ENCODE results near the gene PI16.

PI16 gene

DNA sequence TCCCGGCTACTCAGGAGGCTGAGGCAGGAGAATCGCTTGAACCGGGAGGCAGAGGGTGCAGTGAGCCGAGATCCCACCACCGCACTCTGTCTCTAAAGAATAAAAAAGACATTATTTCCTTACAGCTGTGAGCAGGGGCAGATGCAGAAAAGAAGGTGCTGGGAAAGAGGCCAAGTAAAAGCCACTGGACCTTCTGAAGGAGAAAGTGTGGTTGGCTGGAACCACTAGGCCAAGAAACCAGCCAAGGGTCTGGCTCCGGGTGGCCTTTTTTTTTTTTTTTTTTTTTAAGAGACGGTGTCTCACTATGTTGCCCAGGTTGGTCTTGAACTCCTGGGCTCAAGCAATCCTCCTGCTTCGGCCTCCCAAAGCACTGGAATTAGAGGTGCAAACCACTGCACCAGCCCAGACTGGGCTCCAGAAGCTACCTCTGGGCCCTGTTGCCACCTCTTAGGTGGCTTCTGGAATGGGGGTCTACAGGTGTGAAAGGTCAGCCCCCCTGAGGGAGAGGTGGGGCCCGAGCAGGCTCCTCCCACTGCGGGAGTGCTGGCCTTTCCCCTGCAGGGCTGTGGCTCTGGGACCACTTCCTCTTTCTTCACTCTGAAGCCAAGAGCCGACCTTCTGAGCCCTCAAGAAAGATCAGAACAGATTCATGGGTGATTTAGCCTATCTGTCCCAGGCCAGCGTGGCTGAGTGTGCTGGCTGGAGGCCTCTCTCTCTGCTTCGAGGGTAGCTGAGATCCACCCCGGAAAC, 50.7 kb downstream of the PI16 start, which contains the start of gene FGD2:
Gene FGD2 (plus strand): TSS at position 595 of the 750 bp plus-strand sequence. CDS start 163 bp downstream, outside the sequence.
- no peak for DNase-seq

DNA sequence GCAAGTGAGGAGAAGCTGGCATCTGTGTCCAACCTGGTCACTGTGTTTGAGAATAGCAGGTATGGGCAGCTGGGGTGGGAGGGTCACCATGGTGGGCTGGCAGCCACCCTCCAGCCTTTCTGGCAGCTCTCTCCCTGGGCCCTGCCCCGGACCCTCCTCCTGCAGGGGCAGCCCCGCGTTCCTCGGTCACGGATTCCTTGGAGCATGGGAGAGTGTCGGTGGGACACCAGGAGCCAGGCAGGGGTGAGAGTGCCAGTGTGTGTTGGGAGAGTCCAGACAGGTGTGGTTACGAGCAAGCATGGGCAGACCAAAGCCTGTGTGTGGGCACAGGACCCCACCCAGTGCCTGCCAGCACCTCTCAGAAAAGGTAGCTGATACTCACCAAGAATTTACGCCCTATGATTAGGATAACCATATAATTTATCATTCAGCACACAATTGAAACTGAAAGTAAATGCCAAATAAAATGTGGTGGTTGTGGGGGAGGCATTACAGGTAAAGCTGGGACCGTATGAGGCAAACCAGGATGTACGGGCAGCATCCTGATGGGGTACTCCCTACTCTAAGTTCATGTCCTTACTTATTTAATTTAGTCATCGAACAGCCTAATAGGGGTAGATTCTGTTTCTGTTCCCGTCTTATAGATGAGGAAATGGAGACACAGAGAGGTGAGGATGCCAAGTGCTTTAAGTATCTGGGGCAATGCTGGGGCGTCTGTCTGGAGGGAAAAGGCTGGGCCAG, 51.5 kb downstream of the PI16 start:
- DNase-seq, result no peak

DNA sequence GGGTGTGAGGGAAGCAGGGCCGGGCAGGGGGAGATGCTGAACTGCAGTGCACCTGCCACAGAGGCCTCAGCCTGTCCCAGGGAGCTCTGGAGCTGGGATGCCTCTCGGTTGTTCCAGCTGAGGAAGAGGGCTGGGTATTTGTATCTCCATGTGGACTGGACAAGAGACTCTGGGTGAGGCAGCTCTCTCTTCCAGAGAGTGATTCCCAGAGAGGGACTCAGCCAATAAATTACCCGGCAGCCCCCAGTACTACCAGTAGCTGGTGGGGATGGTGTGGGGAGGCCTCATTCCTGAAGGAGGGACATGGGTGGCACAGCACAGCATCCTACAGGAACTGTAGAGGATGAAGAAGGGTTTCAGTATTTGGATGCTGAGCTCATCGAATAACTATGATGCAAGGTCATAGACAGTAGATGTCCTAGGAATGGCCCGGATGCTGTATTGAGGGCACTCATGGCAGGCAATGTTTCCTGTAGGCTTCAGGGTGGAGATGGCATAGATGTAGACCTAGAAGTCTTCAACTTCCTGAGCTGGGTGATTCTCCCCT, 52.3 kb downstream of the PI16 start:
- DNase-seq, result no peak

DNA sequence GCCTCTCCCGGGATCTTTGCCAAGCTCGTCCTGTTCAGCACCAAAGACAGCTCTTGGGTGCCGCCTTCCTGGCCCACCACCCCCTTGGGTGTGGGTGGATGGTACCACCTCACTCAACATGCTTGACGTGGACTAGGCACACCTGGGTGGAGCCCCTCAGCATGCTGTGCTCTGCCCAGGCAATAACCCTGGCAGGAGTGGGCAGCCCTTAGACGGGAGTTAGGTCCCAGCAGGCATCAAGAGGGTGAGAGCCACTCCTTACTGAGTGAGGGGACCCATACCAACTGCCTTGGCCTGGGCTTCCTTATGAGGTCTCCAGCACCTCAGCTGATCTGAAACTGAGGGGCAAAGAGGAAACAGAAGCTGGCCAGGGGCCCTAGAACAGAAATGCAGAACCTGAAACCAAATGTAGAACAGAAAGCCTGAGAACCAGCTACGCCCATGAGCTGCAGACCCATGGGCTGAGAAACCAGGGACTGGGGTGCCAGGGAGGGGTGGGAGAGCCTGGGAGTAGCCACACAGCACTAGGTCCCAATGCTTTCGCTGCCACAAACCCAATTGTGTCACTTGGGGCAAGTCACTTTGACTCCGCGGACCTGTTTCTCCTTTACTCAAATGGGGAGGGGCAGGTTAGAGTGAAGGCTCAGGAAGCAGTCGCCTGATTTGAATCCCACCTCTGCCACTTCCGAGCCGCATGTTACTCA, 53.0 kb downstream of the PI16 start:
- DNase-seq, result no peak

DNA sequence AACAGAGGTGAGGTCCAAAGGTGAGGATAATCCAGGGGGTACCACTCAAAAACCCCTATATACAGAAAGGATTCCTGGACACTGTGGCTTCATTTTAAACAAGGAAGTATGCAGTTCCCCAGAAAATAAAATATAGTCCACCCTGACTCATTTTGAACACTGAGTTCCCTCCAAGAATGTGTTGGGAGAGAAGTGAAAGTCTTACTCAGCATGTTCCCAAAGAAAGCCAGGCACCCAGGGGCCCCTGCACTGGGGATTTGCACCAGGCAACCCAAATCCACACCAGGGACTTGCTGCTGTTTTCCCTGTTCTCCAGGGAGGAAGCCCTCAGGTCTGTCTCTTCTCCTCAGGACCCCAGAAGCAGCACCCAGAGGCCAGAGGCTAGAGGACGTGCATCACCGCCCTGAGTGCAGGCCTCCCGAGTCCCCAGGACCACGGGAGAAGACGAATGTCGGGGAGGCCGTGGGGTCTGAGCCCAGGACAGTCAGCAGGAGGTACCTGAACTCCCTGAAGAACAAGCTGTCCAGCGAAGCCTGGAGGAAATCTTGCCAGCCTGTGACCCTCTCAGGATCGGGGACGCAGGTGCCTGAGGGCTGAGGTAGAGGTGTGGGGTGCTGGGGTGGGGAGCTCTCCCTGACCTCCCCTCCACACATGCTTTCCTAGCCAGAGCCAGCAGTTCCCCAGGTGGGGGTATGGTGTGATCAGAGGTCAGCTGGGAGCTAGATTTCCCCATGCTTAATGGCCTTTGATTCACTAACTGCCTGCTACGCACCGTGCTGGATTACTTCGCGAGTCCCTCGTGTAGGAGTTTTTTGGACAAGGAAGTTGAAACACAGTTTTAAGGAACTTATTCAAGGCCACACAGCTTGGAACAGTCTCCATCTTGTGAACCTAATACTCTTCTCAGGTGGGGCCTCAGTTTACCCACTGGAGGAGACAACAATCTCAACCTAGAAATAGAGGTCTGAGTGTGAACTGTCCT, 54.2 kb downstream of the PI16 start:
- no peak for DNase-seq

DNA sequence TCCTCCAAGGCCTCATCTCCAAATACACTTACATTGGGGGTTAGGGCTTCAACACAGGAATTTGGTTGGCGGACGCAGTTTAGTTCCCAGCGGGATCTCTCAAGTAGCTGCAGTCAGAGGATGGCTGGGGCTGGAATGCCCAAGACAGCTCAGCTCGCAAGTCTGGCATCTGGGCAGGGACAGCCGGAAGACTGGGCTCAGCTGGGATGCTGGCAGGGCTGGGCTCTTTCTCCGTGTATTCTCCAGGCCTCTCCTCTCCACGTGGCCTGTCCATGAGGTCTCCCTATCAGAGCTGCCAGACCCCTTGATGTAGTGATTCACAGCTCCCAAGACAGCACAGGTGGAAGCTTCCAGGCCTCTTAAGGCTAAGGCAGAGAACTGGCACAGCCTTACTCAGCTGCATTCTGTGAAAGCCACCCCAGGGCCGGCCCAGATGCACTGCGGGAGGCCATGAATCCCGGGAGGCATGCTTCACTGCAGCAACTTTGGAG, 55.9 kb downstream of the PI16 start:
- no peak for DNase-seq

GRCh38 chr6:37011656-37012378, 57.3 kb downstream of the PI16 start:
- DNase-seq, result no peak

GRCh38 chr6:37013516-37014491, 59.3 kb downstream of the PI16 start:
- no peak for DNase-seq

All from right kidney (tissue), 1 donor.